H1 (cell line): ENCODE measurements around the gene FBXO47. TPM values are rescaled to one million over a fixed set of nuclear protein-coding genes. Genes with fewer than 3 reads are reported as not detected.

Experiments
- CTCF ChIA-PET: fragments of 300-600 bp; sonication (Branson Sonifier 250); formaldehyde crosslinking; loops from one replicate; lab custom pipeline; 2021; ENCODE audit not compliant: partially characterized antibody; lab: Charles Lee
- POLR2A ChIA-PET: fragments of 300-600 bp; sonication (Branson Sonifier 250); formaldehyde crosslinking; loops from one replicate; lab custom pipeline; 2021; ENCODE audit warnings: inconsistent platforms; ENCODE audit not compliant: partially characterized antibody; lab: Charles Lee
- DNase-seq, 2 experiments: peaks; one replicate each; pipeline versions ENCODE4 v3.0.0 to v3.0.0-alpha.2; 2010 to 2022; ENCODE audit warnings: low spot score in 2 of 2, low read depth in 1 of 2, mixed read lengths in 1 of 2
- FAIRE-seq: peaks from 2 replicates; lab custom pipeline; 2011; peaks lifted over from hg19 to GRCh38; lab: Jason Lieb, UNC
- H2AFZ ChIP-seq: 2 replicates; pipeline ENCODE4 v1.8.1; 2012; ENCODE audit warnings: low read length, inconsistent platforms
- H2AK5ac ChIP-seq: 2 replicates; pipeline ENCODE4 v1.6.1; 2013; ENCODE audit warnings: low read depth, low read length
- H2BK120ac ChIP-seq: replicated peaks from 2 replicates; pipeline ENCODE3; 2013; ENCODE audit warnings: low read depth, low read length, inconsistent platforms
- H2BK12ac ChIP-seq: 2 replicates; pipeline ENCODE4 v1.6.1; 2013; ENCODE audit warnings: low read depth, low read length
- H2BK15ac ChIP-seq: 2 replicates; pipeline ENCODE4 v1.6.1; 2013; ENCODE audit warnings: low read length
- H2BK20ac ChIP-seq: 2 replicates; pipeline ENCODE4 v1.6.1; 2013; ENCODE audit warnings: low read length
- H2BK5ac ChIP-seq: 2 replicates; pipeline ENCODE4 v1.6.1; 2013; ENCODE audit warnings: low read depth, low read length
- H3K14ac ChIP-seq: 2 replicates; pipeline ENCODE4 v1.6.1; 2013; ENCODE audit warnings: inconsistent platforms; ENCODE audit not compliant: insufficient read length
- H3K18ac ChIP-seq: 2 replicates; pipeline ENCODE4 v1.6.1; 2013; ENCODE audit warnings: low read length; ENCODE audit errors: extremely low read depth
- H3K23ac ChIP-seq: 2 replicates; pipeline ENCODE4 v1.6.1; 2013; ENCODE audit warnings: inconsistent platforms; ENCODE audit not compliant: insufficient read length
- H3K23me2 ChIP-seq: 2 replicates; pipeline ENCODE4 v1.6.1; 2013; ENCODE audit warnings: low read depth, low read length
- H3K27ac ChIP-seq: 2 replicates; pipeline ENCODE4 v1.6.1; 2011; ENCODE audit warnings: low read depth, low read length, inconsistent platforms
- H3K27me3 ChIP-seq, 4 experiments: replicated peaks in 1 of 4; 1 replicate in 1 of 4; 2 replicates in 3 of 4; pipeline versions ENCODE4 v1.6.1 to v1.8.1; 2011 to 2013; ENCODE audit warnings: low read length in 3 of 4, mild to moderate bottlenecking in 3 of 4, inconsistent platforms in 2 of 4, mixed read lengths in 2 of 4, moderate library complexity in 1 of 4; ENCODE audit not compliant: control insufficient read depth in 3 of 4, insufficient read depth in 3 of 4; ENCODE audit errors: extremely low read depth in 1 of 4
- H3K36me3 ChIP-seq, 4 experiments: 2 replicates each; pipeline versions ENCODE4 v1.6.1 to v1.8.1; 2011 to 2013; ENCODE audit warnings: mild to moderate bottlenecking in 4 of 4, low read length in 3 of 4, moderate library complexity in 2 of 4, control low read depth in 1 of 4, inconsistent platforms in 1 of 4; ENCODE audit not compliant: insufficient read depth in 4 of 4, control insufficient read depth in 2 of 4
- H3K4ac ChIP-seq: replicated peaks from 2 replicates; pipeline ENCODE3; 2013; ENCODE audit warnings: low read length, low read depth, mixed read lengths, inconsistent platforms; ENCODE audit not compliant: insufficient read length
- H3K4me1 ChIP-seq, 4 experiments: replicated peaks in 1 of 4; 1 replicate in 1 of 4; 2 replicates in 3 of 4; pipeline versions ENCODE4 v1.6.1 to v1.8.1; 2011 to 2013; ENCODE audit warnings: low read length in 3 of 4, inconsistent platforms in 2 of 4, mixed read lengths in 1 of 4; ENCODE audit not compliant: insufficient read depth in 4 of 4, control insufficient read depth in 3 of 4
- H3K4me2 ChIP-seq, 2 experiments: 2 replicates each; pipeline versions ENCODE4 v1.6.1 to v1.8.1; 2011 to 2013; ENCODE audit warnings: low read depth in 2 of 2, low read length in 2 of 2, control low read depth in 1 of 2, inconsistent platforms in 1 of 2, mild to moderate bottlenecking in 1 of 2; ENCODE audit not compliant: insufficient read depth in 1 of 2
- H3K4me3 ChIP-seq, 4 experiments: fragments of 200-600, 300-600 bp in 1 of 4; sonication (generic), shearing (Covaris generic), sonication (Bioruptor Twin) in 1 of 4; 2 replicates each; pipeline versions ENCODE4 v1.5.1 to v1.8.1; 2011 to 2016; ENCODE audit warnings: low read length in 4 of 4, low read depth in 3 of 4, control low read depth in 2 of 4, inconsistent platforms in 2 of 4, mild to moderate bottlenecking in 2 of 4, mixed read lengths in 1 of 4, moderate library complexity in 1 of 4; ENCODE audit not compliant: insufficient read depth in 2 of 4; ENCODE audit errors: extremely low read depth in 1 of 4
- H3K56ac ChIP-seq: replicated peaks from 2 replicates; pipeline ENCODE3; 2013; ENCODE audit warnings: low read depth, mild to moderate bottlenecking, mixed read lengths, low read length, inconsistent platforms; ENCODE audit not compliant: insufficient read length
- H3K79me1 ChIP-seq: 2 replicates; pipeline ENCODE4 v1.6.1; 2013; ENCODE audit warnings: low read depth, low read length, control low read depth
- H3K79me2 ChIP-seq, 2 experiments: 2 replicates each; pipeline versions ENCODE4 v1.6.1 to v1.8.1; 2012 to 2013; ENCODE audit warnings: low read length in 2 of 2, mild to moderate bottlenecking in 2 of 2, inconsistent platforms in 1 of 2; ENCODE audit not compliant: insufficient read depth in 2 of 2, control insufficient read depth in 1 of 2
- H3K9ac ChIP-seq, 4 experiments: replicated peaks in 1 of 4; 1 replicate in 1 of 4; 2 replicates in 3 of 4; pipeline versions ENCODE4 v1.6.1 to v1.8.1; 2011 to 2013; ENCODE audit warnings: low read depth in 3 of 4, low read length in 3 of 4, control low read depth in 2 of 4, mild to moderate bottlenecking in 2 of 4, moderate library complexity in 2 of 4, inconsistent platforms in 1 of 4; ENCODE audit errors: extremely low read depth in 1 of 4
- H3K9me3 ChIP-seq, 2 experiments: 2 replicates each; pipeline versions ENCODE4 v1.6.1 to v1.8.1; 2012 to 2013; ENCODE audit warnings: mild to moderate bottlenecking in 2 of 2, moderate library complexity in 2 of 2, control low read depth in 1 of 2, inconsistent platforms in 1 of 2, low read depth in 1 of 2, low read length in 1 of 2, mixed read lengths in 1 of 2; ENCODE audit not compliant: insufficient read depth in 2 of 2
- H4K20me1 ChIP-seq, 2 experiments: replicated peaks in 1 of 2; 2 replicates each; pipeline versions ENCODE3 to v1.8.1; 2011 to 2013; ENCODE audit warnings: inconsistent platforms in 2 of 2, low read length in 2 of 2, mild to moderate bottlenecking in 1 of 2; ENCODE audit not compliant: insufficient read depth in 2 of 2, control insufficient read depth in 1 of 2
- H4K5ac ChIP-seq: 2 replicates; pipeline ENCODE4 v1.6.1; 2013; ENCODE audit warnings: low read length, low read depth, mixed read lengths, inconsistent platforms; ENCODE audit not compliant: insufficient read length
- H4K8ac ChIP-seq: 2 replicates; pipeline ENCODE4 v1.8.0; 2013; ENCODE audit warnings: mild to moderate bottlenecking, moderate library complexity, low read length, inconsistent platforms; ENCODE audit not compliant: insufficient read depth; ENCODE audit errors: extremely low read depth
- H4K91ac ChIP-seq: replicated peaks from 2 replicates; pipeline ENCODE3; 2013; ENCODE audit warnings: low read length, mixed read lengths, inconsistent platforms; ENCODE audit not compliant: insufficient read length
- KDM5A ChIP-seq: fragments of 200-600 bp; IDR thresholded peaks from 2 replicates; pipeline ENCODE4 v1.7.1; 2012; ENCODE audit warnings: mild to moderate bottlenecking, low read length, inconsistent platforms, mixed read lengths
- SIRT6 ChIP-seq: IDR thresholded peaks from one replicate; pipeline ENCODE4 v1.7.1; 2012; ENCODE audit warnings: low read length, inconsistent platforms
- WGBS, 2 experiments: shearing (Covaris generic) in 1 of 2; methylation state at CpG; one replicate each; pipeline versions ENCODE4 v1.1.6 to v1.1.7; 2013 to 2015; ENCODE audit warnings: low lambda C conversion rate in 2 of 2, mixed read lengths in 2 of 2, inconsistent platforms in 1 of 2, low coverage in 1 of 2, missing lambda C conversion rate in 1 of 2; ENCODE audit not compliant: insufficient replicate concordance in 2 of 2, insufficient coverage in 1 of 2, insufficient read length in 1 of 2; ENCODE audit errors: extremely low coverage in 1 of 2, missing lambda C conversion rate in 1 of 2; 5-methylcytosine and 5-hydroxymethylcytosine counted together
- polyA plus RNA-seq, 7 experiments: library from polyadenylated mRNA; depleted of rRNA in 3 of 7; stranded (reverse) in 5 of 7; unstranded in 2 of 7; fragments of >200 nt in 5 of 7; fragments of 200-250 nt in 2 of 7; gene quantifications; 1 replicate in 5 of 7; 2 replicates in 1 of 7; 4 replicates in 1 of 7; pipeline versions ENCODE4 v1.2.1 to v1.2.3, GENCODE V29; 2011 to 2013; ENCODE audit warnings: missing spikeins in 2 of 7, mixed read lengths in 2 of 7
- total RNA-seq: library from RNA; stranded (reverse); fragmentation: NEBNext Ultra II Directional; extraction: Animal tissue kit (Norgen Biotek cat#: 25700); gene quantifications from 2 replicates; pipeline ENCODE4 v1.2.1, GENCODE V29; 2021

The FBXO47 gene
- total and polyA plus RNA-seq, 2 of the 8 experiments (the other 6 are each of a cell fraction or from before 2014, with no cell fraction given): not detected

- Histone ChIP-seq H3K79me1 (no peaks in the 10 kb centered on the region), H2BK12ac (no peak overlapping the region), H3K4ac (no peak overlapping the region), H3K56ac (no peak overlapping the region), H2BK120ac (no peak overlapping the region), H3K18ac (no peak overlapping the region), H2BK20ac (no peak overlapping the region), H4K91ac (no peak overlapping the region), H4K5ac (no peak overlapping the region), H3K23ac (no peak overlapping the region), H3K4me1 (peaks cover 0 to 12% (median 8%) of the 10 kb centered on the region in 4 experiments; a peak in 6 of 7 replicates), H2BK5ac (no peak overlapping the region), H2AFZ (no peak overlapping the region), H3K27ac (no peak overlapping the region), H3K4me2 (no peak overlapping the region), H4K20me1 (peaks cover 3 to 6% of the 10 kb centered on the region in 2 experiments), H3K23me2 (no peaks in the 10 kb centered on the region), H2BK15ac (no peak overlapping the region), H3K36me3 (peaks cover 6 to 18% (median 15%) of the 10 kb centered on the region in 4 experiments; a peak in 7 of 8 replicates), H3K4me3 (no peak overlapping the region), H3K79me2 (no peaks in the 10 kb centered on the region), H3K14ac (no peak overlapping the region), H3K9me3 (no peaks in the 10 kb centered on the region), H2AK5ac (no peak overlapping the region), H3K27me3 (no peaks in the 10 kb centered on the region), H4K8ac (no peak overlapping the region), H3K9ac (no peak overlapping the region)
- DNase-seq: no peak
- ChIA-PET CTCF (interaction anchor here (0.9 to 5.2 kb wide), 7 partner anchors 8 to 233 kb away, joined by 3 to 36 read pairs (median 7); no protein-coding TSS in a partner anchor), POLR2A (interaction anchor here (1.1 to 14.4 kb wide), 5 partner anchors 12 to 73 kb away, joined by 3 to 98 read pairs (median 50); partner anchors contain the start of genes LASP1 and RPL23)
- no peak for FAIRE-seq
- WGBS, 2 experiments: 92% methylated on average over 9 of the region's 9 CpGs; no CpG with 5 or more reads in 1 of the 2 experiments
- no peak for TF ChIP-seq SIRT6
- no peak for TF ChIP-seq KDM5A
Observed at GRCh38 chr17:38920374-38921291, 46.6 kb downstream of the FBXO47 start.
